GM12892 (cell line): Measurements from ENCODE around the gene MAML1.

ENCODE experiments used
- POLR2A ChIP-seq: IDR thresholded peaks from 2 replicates; pipeline ENCODE4 v1.6.1; 2011; ENCODE audit warnings: low read depth, low read length, control low read depth
- TAF1 ChIP-seq: IDR thresholded peaks from 2 replicates; pipeline ENCODE4 v1.6.1; 2011; ENCODE audit warnings: low read depth, mild to moderate bottlenecking, control low read depth, low read length, borderline replicate concordance

- TF ChIP-seq POLR2A (no peak), TAF1 (no peak)
These were observed 5.5 kb upstream of the MAML1 start for GRCh38 chr5:179727106-179727505.
